ENCODE measurements around the gene COA4. TPM values are rescaled to one million over a fixed set of nuclear protein-coding genes. Genes with fewer than 3 reads are reported as not detected.

COA4 gene
- total and polyA plus RNA-seq, 2 experiments from 2014 or later = 106 to 147 TPM

DNA sequence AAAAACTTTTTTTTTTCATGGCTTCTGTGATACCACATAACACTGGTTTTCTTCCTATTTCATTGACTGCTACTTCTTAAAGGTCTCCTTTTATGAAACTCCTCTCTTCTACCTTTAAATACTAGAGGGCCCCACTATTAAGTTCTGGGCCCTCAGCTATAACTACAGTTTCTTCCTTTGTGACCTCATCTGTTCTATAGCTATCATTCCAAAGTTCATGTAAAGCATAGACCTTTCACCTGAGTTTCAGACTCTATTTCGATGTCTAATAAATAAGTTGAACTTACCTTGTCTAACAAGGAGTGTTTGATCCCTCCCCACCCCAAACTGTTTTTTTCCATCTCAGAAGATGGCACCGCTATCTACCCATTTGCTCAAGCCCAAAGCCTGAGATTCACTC is 35.4 kb upstream of the COA4 start:
- TF ChIP-seq CTCF (IDR thresholded peaks at IDR 0.05; ENCODE audit: low read depth, low read length) = no peak
- H3K36me3 ChIP-seq = peaks cover 38% of the 10 kb centered on the region
- no peak for DNase-seq (ENCODE audit: low read depth in 1 of 2, low spot score in 1 of 2)
- H3K4me3 ChIP-seq = no peak overlapping the region
- no peaks in the 10 kb centered on the region for H3K4me1 ChIP-seq (ENCODE audit: low read depth)
- no peak overlapping the region for H3K27ac ChIP-seq
- H3K9me3 ChIP-seq (ENCODE audit: low read depth) = no peaks in the 10 kb centered on the region
- H3K27me3 ChIP-seq = no peaks in the 10 kb centered on the region

DNA sequence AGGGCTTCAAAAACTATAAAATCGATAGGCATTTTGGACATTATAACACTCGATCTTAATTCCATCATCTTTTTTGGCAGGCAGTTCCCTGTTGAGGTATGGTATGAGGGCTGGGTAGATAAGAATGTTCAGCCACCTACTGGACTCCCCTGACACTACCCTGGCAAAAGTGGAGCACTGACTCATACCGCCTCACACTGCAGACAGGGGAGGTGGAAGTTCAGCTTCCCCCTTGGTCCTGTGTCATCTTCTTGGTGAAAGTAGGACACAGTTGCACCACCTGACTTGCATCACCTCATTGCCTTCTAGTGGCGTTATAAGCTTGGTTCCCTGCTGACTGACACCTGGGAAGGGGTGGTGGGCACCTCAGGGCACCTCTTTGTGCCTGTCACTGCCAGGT is 30.5 kb upstream of the COA4 start:
- no peaks in the 10 kb centered on the region for H3K4me1 ChIP-seq (ENCODE audit: low read depth)
- peaks cover 21% of the 10 kb centered on the region for H3K36me3 ChIP-seq
- H3K27ac ChIP-seq = no peak overlapping the region
- peak in 1 of 2 donors; percentile 21 for DNase-seq (ENCODE audit: low read depth in 1 of 2, low spot score in 1 of 2)
- no peaks in the 10 kb centered on the region for H3K9me3 ChIP-seq (ENCODE audit: low read depth)
- TF ChIP-seq CTCF (IDR thresholded peaks at IDR 0.05; ENCODE audit: low read depth, low read length) = peak; percentile 4
- H3K27me3 ChIP-seq = no peaks in the 10 kb centered on the region
- no peak overlapping the region for H3K4me3 ChIP-seq

- no peak for DNase-seq (ENCODE audit: low read depth in 1 of 2, low spot score in 1 of 2)
- no peak for TF ChIP-seq CTCF (IDR thresholded peaks at IDR 0.05; ENCODE audit: low read depth, low read length)
- peaks cover 16% of the 10 kb centered on the region for H3K36me3 ChIP-seq
- no peaks in the 10 kb centered on the region for H3K27me3 ChIP-seq
- no peaks in the 10 kb centered on the region for H3K4me1 ChIP-seq (ENCODE audit: low read depth)
- H3K27ac ChIP-seq = no peak overlapping the region
- no peaks in the 10 kb centered on the region for H3K9me3 ChIP-seq (ENCODE audit: low read depth)
- no peak overlapping the region for H3K4me3 ChIP-seq
Measured at GRCh38 chr11:73902303-73902702, 25.7 kb upstream of the COA4 start.

DNA sequence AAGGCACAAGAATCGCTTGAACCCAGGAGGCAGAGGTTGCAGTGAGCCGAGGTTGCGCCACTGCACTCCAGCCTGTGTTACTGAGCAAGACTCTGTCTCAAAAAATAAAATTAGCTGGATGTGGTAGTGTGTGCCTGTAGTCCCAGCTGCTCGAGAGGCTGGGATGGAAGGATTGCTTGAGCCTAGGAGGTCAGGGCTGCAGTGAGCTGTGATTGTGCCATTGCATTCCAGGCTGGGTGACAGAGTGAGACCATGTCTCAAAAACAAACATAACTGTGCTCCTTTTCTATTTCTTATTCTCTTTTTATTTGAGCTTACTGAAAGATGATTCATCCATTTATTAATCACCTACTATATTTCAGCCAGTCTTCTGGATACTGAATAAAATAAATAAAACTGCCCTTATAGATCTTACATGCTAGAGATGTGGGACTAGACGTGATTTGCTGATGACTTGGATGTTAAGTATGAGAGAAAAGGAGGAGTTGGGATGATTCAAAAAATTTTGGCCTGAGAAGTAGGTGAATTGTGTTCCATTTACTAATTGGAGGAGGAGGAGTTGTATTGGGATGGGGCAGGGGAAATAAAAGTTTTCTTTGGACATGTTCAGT is 18.2 kb upstream of the COA4 start:
- no peak for DNase-seq (ENCODE audit: low read depth in 1 of 2, low spot score in 1 of 2)
- no peaks in the 10 kb centered on the region for H3K27me3 ChIP-seq
- no peaks in the 10 kb centered on the region for H3K9me3 ChIP-seq (ENCODE audit: low read depth)
- no peak overlapping the region for H3K4me3 ChIP-seq
- H3K4me1 ChIP-seq (ENCODE audit: low read depth) = no peaks in the 10 kb centered on the region
- no peak for TF ChIP-seq CTCF (IDR thresholded peaks at IDR 0.05; ENCODE audit: low read depth, low read length)
- peaks cover 19% of the 10 kb centered on the region for H3K36me3 ChIP-seq
- no peak overlapping the region for H3K27ac ChIP-seq

DNA sequence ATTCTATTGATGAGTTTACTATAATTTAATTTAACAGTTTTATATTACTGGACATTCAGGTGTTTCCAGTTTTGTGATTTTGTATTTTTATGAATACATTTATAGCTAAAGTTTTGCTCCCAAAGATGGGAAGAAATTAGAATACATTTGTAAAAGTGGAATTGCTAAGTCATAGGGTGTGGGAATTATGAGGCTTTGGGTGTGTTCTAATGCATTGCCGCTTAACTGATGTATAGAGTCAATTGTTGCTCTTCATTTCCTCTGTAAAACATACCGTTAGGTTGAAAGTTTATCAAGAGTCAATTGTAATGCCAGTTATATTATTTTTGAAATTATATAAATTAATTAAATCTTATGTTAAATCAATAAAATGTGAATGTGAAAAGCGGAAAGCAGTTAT is 16.4 kb upstream of the COA4 start:
- Histone ChIP-seq H3K9me3 (ENCODE audit: low read depth) (no peaks in the 10 kb centered on the region), H3K27me3 (no peaks in the 10 kb centered on the region), H3K27ac (no peak overlapping the region), H3K4me1 (ENCODE audit: low read depth) (no peaks in the 10 kb centered on the region), H3K4me3 (no peak overlapping the region), H3K36me3 (peaks cover 16% of the 10 kb centered on the region)
- no peak for TF ChIP-seq CTCF (IDR thresholded peaks at IDR 0.05; ENCODE audit: low read depth, low read length)
- no peak for DNase-seq (ENCODE audit: low read depth in 1 of 2, low spot score in 1 of 2)
